Kidney (tissue), 11 donors: ENCODE data around the gene SRGAP2C. TPM values are rescaled to one million over a fixed set of nuclear protein-coding genes. Genes with fewer than 3 reads are reported as not detected.
"Not testable (repeated sequence)": the region's sequence is repeated elsewhere in the genome, so short reads cannot be mapped to it uniquely, and the experiment has no call there.

Experiments
- DNase-seq, 5 donors: peaks; one replicate each; pipeline ENCODE4 v3.0.0-alpha.2; 2013 to 2020
- FAIRE-seq: peaks from 2 replicates; lab custom pipeline; 2012; peaks lifted over from hg19 to GRCh38; lab: Jason Lieb, UNC
- H3K27ac ChIP-seq, 2 donors: one replicate each; pipeline ENCODE4 v1.7.0; 2013; ENCODE audit warnings: low read depth in 2 of 2, low read length in 2 of 2, inconsistent platforms in 1 of 2
- H3K27me3 ChIP-seq: one replicate; pipeline ENCODE4 v1.7.1; 2013; ENCODE audit warnings: low read length, inconsistent platforms; ENCODE audit not compliant: control insufficient read depth, insufficient read depth
- H3K36me3 ChIP-seq, 3 donors: one replicate each; pipeline versions ENCODE4 v1.7.0 to v1.7.1; 2013; ENCODE audit warnings: low read length in 3 of 3, control low read depth in 1 of 3, inconsistent platforms in 1 of 3; ENCODE audit not compliant: insufficient read depth in 3 of 3, control insufficient read depth in 2 of 3
- H3K4me1 ChIP-seq, 3 donors: one replicate each; pipeline versions ENCODE4 v1.7.0 to v1.7.1; 2013; ENCODE audit warnings: low read length in 3 of 3, inconsistent platforms in 1 of 3, low read depth in 1 of 3; ENCODE audit not compliant: control insufficient read depth in 2 of 3, insufficient read depth in 2 of 3
- H3K4me3 ChIP-seq, 3 donors: one replicate each; pipeline versions ENCODE4 v1.7.0 to v1.8.1; 2013; ENCODE audit warnings: low read length in 3 of 3, control low read depth in 1 of 3, inconsistent platforms in 1 of 3
- H3K9ac ChIP-seq, 3 donors: one replicate each; pipeline versions ENCODE4 v1.7.0 to v1.7.1; 2013; ENCODE audit warnings: low read length in 3 of 3, control low read depth in 1 of 3, inconsistent platforms in 1 of 3
- H3K9me3 ChIP-seq, 3 donors: one replicate each; pipeline versions ENCODE4 v1.7.0 to v1.7.1; 2013; ENCODE audit warnings: low read length in 3 of 3, control low read depth in 1 of 3, inconsistent platforms in 1 of 3; ENCODE audit not compliant: control insufficient read depth in 2 of 3, insufficient read depth in 1 of 3
- intact Hi-C: fragments of 100-400 bp; cut with DNase I; formaldehyde crosslinking; loops from one replicate; pipeline ENCODE4 v1.11.1; 2022
- polyA plus RNA-seq: library from polyadenylated mRNA; stranded (reverse); fragments of 350-450 nt; fragmentation: Illumina TruSeq; extraction: RNeasy Lipid Tissue Mini Kit (QIAGEN cat#74804); gene quantifications from one replicate; pipeline ENCODE4 v1.2.3, GENCODE V29; 2014; ENCODE audit warnings: low read depth, low replicate concordance; ENCODE audit not compliant: insufficient read depth
- total RNA-seq: library from RNA; stranded (reverse); fragmentation: NEBNext Ultra II Directional; extraction: Animal tissue kit (Norgen Biotek cat#: 25700); gene quantifications from one replicate; pipeline ENCODE4 v1.2.1, GENCODE V29; 2021
- donor health status: control.
- donor health status: control.
- donor health status: DM: yes; HTN: yes; CAD: no.
- donor health status: Normal renal cell carcinoma (clear cell type).

SRGAP2C gene
- total and polyA plus RNA-seq, 2 donors from 2014 or later, result 6.6 to 29.1 TPM

DNA sequence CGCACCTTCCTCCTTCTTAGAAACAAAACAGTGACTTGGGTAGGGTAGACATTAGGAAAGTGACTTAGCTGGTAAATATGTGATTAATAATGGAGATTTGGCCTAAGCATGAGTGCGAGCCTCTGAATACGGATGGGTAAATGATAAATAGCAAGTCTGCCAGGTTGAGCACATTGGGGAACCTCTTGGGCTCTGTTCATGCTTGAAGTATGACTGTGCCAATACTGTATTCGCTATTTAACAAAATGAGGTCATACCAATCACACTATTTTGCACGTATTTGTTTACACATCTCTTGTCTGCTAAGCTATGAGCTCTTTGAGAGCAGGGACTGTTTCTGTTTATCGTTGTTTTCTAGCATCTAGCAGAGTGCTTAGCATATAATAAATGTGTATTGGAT lies 23.6 kb downstream of the SRGAP2C start:
- H3K9me3 ChIP-seq, H3K4me1 ChIP-seq, H3K9ac ChIP-seq, intact Hi-C loops, H3K27me3 ChIP-seq, FAIRE-seq, DNase-seq, H3K4me3 ChIP-seq, H3K36me3 ChIP-seq, H3K27ac ChIP-seq: not testable (repeated sequence)

DNA sequence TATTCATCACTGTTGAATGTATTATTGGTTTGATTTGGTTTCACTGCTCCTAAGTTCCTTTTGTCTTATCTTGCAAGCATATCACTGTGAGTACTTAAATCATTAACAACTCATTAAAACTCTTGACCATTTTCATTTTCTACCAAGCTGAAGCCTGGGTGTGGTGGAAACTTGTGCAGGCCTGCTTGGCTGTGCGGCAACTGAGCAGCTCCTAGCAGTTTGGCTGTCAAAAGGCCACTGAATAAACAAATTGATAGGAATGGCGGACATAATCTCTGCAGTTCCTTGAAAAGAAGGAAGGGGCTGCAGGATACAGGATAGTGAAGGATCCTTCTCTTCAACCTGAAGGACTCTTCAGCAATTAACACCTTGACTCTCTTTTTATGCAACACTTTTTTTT lies 26.0 kb downstream of the SRGAP2C start:
- H3K27me3 ChIP-seq, H3K4me3 ChIP-seq, H3K9ac ChIP-seq, H3K27ac ChIP-seq, intact Hi-C loops, DNase-seq, H3K4me1 ChIP-seq, H3K9me3 ChIP-seq, H3K36me3 ChIP-seq, FAIRE-seq: not testable (repeated sequence)

DNA sequence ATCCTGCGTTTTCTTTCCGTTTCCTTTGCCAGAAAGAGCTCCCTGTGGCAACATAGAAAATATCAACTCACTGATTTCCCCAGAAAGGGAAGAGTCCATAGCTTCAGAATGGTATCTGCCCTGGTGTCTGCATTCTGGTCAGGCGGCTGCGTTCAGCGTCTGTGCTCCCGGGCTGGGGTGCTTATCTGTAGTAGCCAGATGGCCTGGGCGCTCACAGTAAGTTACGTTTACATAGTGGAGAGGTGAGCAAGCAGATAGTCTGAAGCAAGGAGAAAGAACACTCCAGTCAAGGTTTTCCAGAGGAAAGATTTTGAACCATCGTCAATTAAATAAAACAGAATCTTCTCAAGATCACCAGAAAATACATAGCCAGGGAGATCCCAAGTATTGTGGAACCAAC lies 28.7 kb downstream of the SRGAP2C start:
- intact Hi-C loops, H3K27ac ChIP-seq, H3K9me3 ChIP-seq, H3K27me3 ChIP-seq, H3K9ac ChIP-seq, H3K36me3 ChIP-seq, FAIRE-seq, DNase-seq, H3K4me3 ChIP-seq, H3K4me1 ChIP-seq: not testable (repeated sequence)

DNA sequence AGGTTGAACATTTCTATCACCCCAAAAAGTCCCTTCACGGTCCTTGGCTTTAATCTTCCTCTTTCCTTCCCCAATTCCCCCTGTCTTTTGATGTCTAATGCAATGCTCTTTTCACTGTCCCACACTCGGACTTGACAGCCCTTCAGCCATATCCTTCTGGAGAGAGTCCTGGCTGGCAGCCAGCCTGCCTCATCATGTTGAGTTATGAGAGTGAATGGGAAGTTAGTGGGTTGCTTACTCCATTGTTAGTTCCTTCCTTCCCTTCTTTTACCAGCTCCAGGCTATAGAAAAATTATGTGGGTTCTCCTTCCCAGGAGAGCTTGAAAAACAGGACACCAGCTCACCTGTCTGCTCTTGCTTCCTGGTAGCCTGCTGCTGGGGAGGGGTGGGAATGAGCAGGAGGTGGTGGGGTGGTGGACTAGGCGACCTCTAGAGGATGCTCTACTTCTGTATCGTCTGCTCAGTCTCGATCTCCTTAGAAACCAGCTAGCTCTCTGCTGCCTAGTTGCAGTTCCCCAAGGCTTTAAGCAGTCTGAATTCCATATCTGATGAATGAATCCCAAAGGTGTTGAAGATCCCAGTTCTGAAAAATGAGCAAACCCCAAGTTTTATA lies 29.9 kb downstream of the SRGAP2C start:
- FAIRE-seq, H3K9me3 ChIP-seq, intact Hi-C loops, H3K4me3 ChIP-seq, H3K27ac ChIP-seq, H3K27me3 ChIP-seq, H3K36me3 ChIP-seq, DNase-seq, H3K9ac ChIP-seq, H3K4me1 ChIP-seq: not testable (repeated sequence)

DNA sequence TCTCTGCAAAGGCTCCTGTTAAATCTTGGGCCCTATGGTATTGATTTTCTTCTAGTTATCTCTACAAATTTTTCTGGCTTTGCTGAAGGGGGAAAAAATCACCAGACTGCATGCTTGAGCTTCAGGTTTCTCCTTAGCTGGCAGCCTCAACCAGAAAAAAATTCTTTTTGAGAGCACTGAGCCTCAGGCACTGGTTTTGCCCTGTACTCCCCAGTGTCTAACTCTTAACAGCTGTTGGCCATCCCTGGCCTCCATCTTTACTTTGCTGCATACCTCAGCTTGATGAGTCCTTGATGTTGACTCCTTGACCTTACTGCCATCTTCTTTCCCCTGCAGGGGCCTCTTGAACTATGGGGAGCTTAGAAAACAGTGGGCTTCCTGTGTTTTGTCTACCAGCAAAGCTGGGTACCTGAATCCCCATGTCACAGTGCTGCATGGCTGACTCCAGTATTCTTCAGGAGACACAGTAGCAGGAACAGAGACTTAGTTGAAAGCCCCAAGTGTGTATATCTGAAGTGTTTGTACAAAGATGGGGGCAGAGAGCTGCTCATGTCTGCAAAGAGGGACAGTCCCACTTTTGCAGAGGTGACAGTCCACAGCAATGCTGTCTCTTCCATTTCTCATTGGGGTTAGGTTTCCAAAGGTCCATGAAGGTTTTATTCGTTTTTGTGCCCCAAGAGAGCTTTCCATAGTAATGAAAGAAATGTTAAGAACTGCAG lies 31.1 kb downstream of the SRGAP2C start:
- H3K36me3 ChIP-seq, DNase-seq, H3K27ac ChIP-seq, H3K27me3 ChIP-seq, intact Hi-C loops, H3K9ac ChIP-seq, FAIRE-seq, H3K9me3 ChIP-seq, H3K4me3 ChIP-seq, H3K4me1 ChIP-seq: not testable (repeated sequence)

DNA sequence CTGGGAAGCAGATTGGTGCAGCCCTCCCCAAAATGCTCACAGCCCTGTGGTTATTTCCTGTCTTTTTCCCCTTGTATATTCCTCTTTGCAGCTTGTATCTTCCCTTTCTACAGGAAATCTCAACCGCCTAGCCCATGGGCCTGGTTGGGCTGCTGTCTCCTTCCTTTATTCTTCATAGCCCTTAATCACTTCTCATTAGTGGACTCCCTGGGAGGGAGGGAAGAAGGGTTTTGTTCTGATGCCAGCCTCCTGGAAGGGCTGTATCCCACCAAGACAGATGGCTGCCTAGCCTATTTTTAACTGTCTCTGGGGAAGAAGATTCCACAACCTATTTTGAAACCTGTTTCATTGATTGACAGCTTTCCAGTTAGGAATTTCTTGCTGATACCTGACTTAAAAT lies 31.9 kb downstream of the SRGAP2C start:
- H3K4me3 ChIP-seq, H3K27ac ChIP-seq, DNase-seq, H3K4me1 ChIP-seq, H3K36me3 ChIP-seq, FAIRE-seq, H3K27me3 ChIP-seq, H3K9ac ChIP-seq, H3K9me3 ChIP-seq, intact Hi-C loops: not testable (repeated sequence)

DNA sequence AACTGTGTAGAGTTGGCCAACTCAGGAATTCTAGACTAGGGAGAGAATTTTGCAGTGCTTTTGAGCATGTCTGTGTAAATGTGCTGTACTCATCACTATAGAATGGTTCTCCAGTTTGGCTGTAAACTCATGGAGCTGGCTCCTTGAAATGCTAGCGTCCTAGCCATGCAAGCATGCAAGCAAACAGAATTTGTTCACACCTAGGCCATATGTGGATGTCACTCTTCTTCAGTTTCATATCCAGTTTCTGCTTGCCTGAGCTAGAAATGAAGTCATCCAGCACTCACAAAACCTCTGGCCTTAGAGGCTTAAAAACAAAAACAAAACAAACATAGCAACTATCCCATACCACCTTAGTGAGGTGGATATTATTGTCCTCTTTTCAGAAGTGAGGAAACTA lies 37.0 kb downstream of the SRGAP2C start:
- peak in 1 of 5 donors; percentile 2 for DNase-seq
- H3K4me3 ChIP-seq, FAIRE-seq, intact Hi-C loops, H3K9me3 ChIP-seq, H3K9ac ChIP-seq, H3K27ac ChIP-seq, H3K36me3 ChIP-seq, H3K4me1 ChIP-seq, H3K27me3 ChIP-seq: not testable (repeated sequence)

DNA sequence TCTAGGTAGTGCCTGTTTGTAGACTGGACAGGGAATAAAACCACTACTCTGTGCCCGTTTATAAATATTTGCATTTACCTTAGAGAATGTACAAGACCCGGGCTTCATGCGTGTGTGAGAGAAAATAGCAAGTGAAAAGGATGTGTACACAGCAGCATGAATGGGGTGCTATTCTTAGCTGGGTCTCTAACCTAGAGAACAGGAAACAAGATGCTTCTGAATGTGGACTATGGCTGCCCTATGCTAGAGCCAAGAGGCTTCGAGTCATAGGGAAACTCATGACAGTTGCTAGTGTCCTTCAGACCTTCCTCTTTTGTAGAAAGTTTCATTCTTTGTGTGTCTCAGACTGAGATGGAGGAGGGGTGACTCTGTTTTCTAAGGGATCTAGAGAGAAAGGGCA lies 39.9 kb downstream of the SRGAP2C start:
- FAIRE-seq, intact Hi-C loops: not testable (repeated sequence)

More for the DNA sequence above, 39.9 kb downstream of the SRGAP2C start:
- not testable (repeated sequence) for H3K27ac ChIP-seq, H3K9ac ChIP-seq, H3K36me3 ChIP-seq, DNase-seq, H3K4me3 ChIP-seq, H3K9me3 ChIP-seq, H3K4me1 ChIP-seq, H3K27me3 ChIP-seq
